K562 (cell line): ENCODE results near the gene TSKS. TPM values are rescaled to one million over a fixed set of nuclear protein-coding genes. Genes with fewer than 3 reads are reported as not detected.
A peak's percentile ranks its signal among the peaks of the same experiment; 100 is the strongest.

Source experiments
- ATAC-seq: fragments of 200-7000 bp; cut with Tn5 transposase; 3 replicates; pipeline ENCODE4 v1.9.1; 2020; ENCODE audit warnings: moderate library complexity
- BruUV-seq: library from RNA; stranded (reverse); fragments of 400-500 nt; replicated peaks from 2 replicates; lab custom pipeline; 2021; lab: Mats Ljungman, UMichigan
- CTCF ChIA-PET: fragments of 300-600 bp; formaldehyde crosslinking; extraction: SDS; loops from one replicate; lab custom pipeline; 2021; ENCODE audit warnings: low intra/inter-chr PET ratio; lab: Yijun Ruan, JAX
- POLR2A ChIA-PET: fragments of 300-600, 350-650 bp; sonication (Branson Sonifier 250); formaldehyde crosslinking; extraction: SDS; loops from one replicate; lab custom pipeline; 2021; ENCODE audit warnings: antibody characterized with exemption, inconsistent platforms; lab: Yijun Ruan, JAX
- DNase-seq, 4 experiments: peaks; one replicate each; pipeline versions ENCODE4 v3.0.0 to v3.0.0-alpha.2; 2011 to 2018; ENCODE audit warnings: low spot score in 3 of 4, mixed read lengths in 3 of 4; ENCODE audit errors: extremely low read depth in 1 of 4
- FAIRE-seq: peaks from 2 replicates; lab custom pipeline; 2011; peaks lifted over from hg19 to GRCh38; lab: Jason Lieb, UNC
- H2AFZ ChIP-seq: 2 replicates; pipeline ENCODE4 v1.6.0; 2011; ENCODE audit warnings: low read depth, low read length, control low read depth, inconsistent platforms
- H3K27ac ChIP-seq: fragments of 200-600 bp; 3 replicates; pipeline ENCODE4 v1.8.0; 2011; ENCODE audit warnings: low read depth, mild to moderate bottlenecking, control low read depth, inconsistent platforms, low read length, moderate library complexity, mixed read lengths; ENCODE audit errors: extremely low read depth
- H3K27me3 ChIP-seq, 2 experiments: fragments of 300-600 bp in 1 of 2; 2 replicates in 1 of 2; 3 replicates in 1 of 2; pipeline versions ENCODE4 v1.6.0 to v1.8.0; 2011; ENCODE audit warnings: inconsistent platforms in 2 of 2, low read length in 2 of 2, mild to moderate bottlenecking in 1 of 2, mixed read lengths in 1 of 2, moderate library complexity in 1 of 2; ENCODE audit not compliant: control insufficient read depth in 2 of 2, insufficient read depth in 2 of 2
- H3K36me3 ChIP-seq: fragments of 300-600 bp; 3 replicates; pipeline ENCODE4 v1.8.0; 2011; ENCODE audit warnings: mild to moderate bottlenecking, low read length, inconsistent platforms; ENCODE audit not compliant: control insufficient read depth, insufficient read depth
- H3K4me1 ChIP-seq, 2 experiments: fragments of 200-600 bp in 1 of 2; replicated peaks in 1 of 2; 2 replicates in 1 of 2; 3 replicates in 1 of 2; pipeline versions ENCODE4 v1.5.1 to v1.8.0; 2011; ENCODE audit warnings: inconsistent platforms in 2 of 2, low read length in 2 of 2, mild to moderate bottlenecking in 1 of 2, mixed read lengths in 1 of 2, moderate library complexity in 1 of 2; ENCODE audit not compliant: control insufficient read depth in 2 of 2, insufficient read depth in 2 of 2
- H3K4me2 ChIP-seq: 2 replicates; pipeline ENCODE4 v1.6.1; 2011; ENCODE audit warnings: low read length, control low read depth, inconsistent platforms, mixed read lengths; ENCODE audit not compliant: insufficient read depth
- H3K4me3 ChIP-seq: fragments of 200-600 bp; sonication (generic), shearing (Covaris generic); 2 replicates; pipeline ENCODE4 v1.5.1; 2016; ENCODE audit warnings: control low read depth, inconsistent platforms
- H3K79me2 ChIP-seq: fragments of 200-600 bp; 3 replicates; pipeline ENCODE4 v1.8.0; 2011; ENCODE audit warnings: low read length, inconsistent platforms; ENCODE audit not compliant: control insufficient read depth, insufficient read depth
- H3K9ac ChIP-seq, 2 experiments: 2 replicates each; pipeline versions ENCODE4 v1.6.0 to v1.6.1; 2011; ENCODE audit warnings: low read depth in 2 of 2, low read length in 2 of 2, control low read depth in 1 of 2, inconsistent platforms in 1 of 2, mild to moderate bottlenecking in 1 of 2, mixed read lengths in 1 of 2; ENCODE audit not compliant: insufficient read depth in 1 of 2
- H3K9me1 ChIP-seq: one replicate; pipeline ENCODE4 v1.6.0; 2011; ENCODE audit warnings: inconsistent platforms, mild to moderate bottlenecking, low read length, moderate library complexity; ENCODE audit not compliant: control insufficient read depth, insufficient read depth
- H3K9me3 ChIP-seq: replicated peaks from 2 replicates; pipeline ENCODE4 v1.5.1; 2011; ENCODE audit warnings: low read depth, low read length, inconsistent platforms; ENCODE audit not compliant: control insufficient read depth, insufficient read depth
- H4K20me1 ChIP-seq: replicated peaks from 2 replicates; pipeline ENCODE4 v1.6.1; 2011; ENCODE audit warnings: low read length, inconsistent platforms, mixed read lengths; ENCODE audit not compliant: control insufficient read depth, insufficient read depth
- DLX4 ChIP-seq: fragments of 250-450 bp; sonication (Bioruptor Pico); IDR thresholded peaks from 2 replicates; pipeline ENCODE4 v1.6.1; 2021; ENCODE audit warnings: mild to moderate bottlenecking
- GTF2F1 ChIP-seq: IDR thresholded peaks from 2 replicates; pipeline ENCODE4 v1.6.1; 2011; ENCODE audit warnings: low read depth, low read length, improper control_type of control experiment
- L3MBTL2 ChIP-seq: fragments of 450-650 bp; IDR thresholded peaks from 2 replicates; pipeline ENCODE4 v1.6.1; 2016; ENCODE audit warnings: mild to moderate bottlenecking, moderate library complexity
- WGBS: fragments of 100-300 bp; shearing (Covaris generic); methylation state at CpG from one replicate; pipeline ENCODE4 v1.1.6; 2016; ENCODE audit warnings: low coverage, mixed read lengths; ENCODE audit not compliant: insufficient coverage; ENCODE audit errors: missing lambda C conversion rate; 5-methylcytosine and 5-hydroxymethylcytosine counted together
- in situ Hi-C: fragments of 300-500 bp; cut with MboI; formaldehyde crosslinking; loops from 4 replicates; pipeline ENCODE4 v1.15.0; 2018; ENCODE audit warnings: inconsistent platforms, mixed read lengths
- intact Hi-C: fragments of 100-400 bp; cut with micrococcal nuclease; formaldehyde crosslinking; loops from 2 replicates; pipeline ENCODE4 v1.14.2; 2022
- polyA plus RNA-seq, 8 experiments: library from polyadenylated mRNA; depleted of rRNA in 4 of 8; stranded (reverse) in 5 of 8; unstranded in 3 of 8; fragments of >200 nt; fragmentation: Nextera tagmentation in 2 of 8; fragmentation: Illumina TruSeq in 1 of 8; extraction: Ambion mirVana in 2 of 8; extraction: Trizol in 1 of 8; gene quantifications; 2 replicates each; pipeline versions ENCODE4 v1.2.1 to v1.2.3, GENCODE V29; 2011 to 2014; ENCODE audit warnings: inconsistent platforms in 1 of 8, missing spikeins in 1 of 8
- total RNA-seq, 7 experiments: library from RNA; depleted of rRNA in 6 of 7; stranded (reverse); fragments of >200 nt in 6 of 7; fragmentation: Illumina TruSeq in 2 of 7; extraction: Trizol in 2 of 7; gene quantifications; 2 replicates each; pipeline versions ENCODE4 v1.2.1 to v1.2.3, GENCODE V29; 2011 to 2021; ENCODE audit warnings: low replicate concordance in 1 of 7

Gene TSKS
- total and polyA plus RNA-seq, 9 of the 15 experiments (the other 6 are each of a cell fraction or from before 2014, with no cell fraction given) = 0.14 to 4.5 (median 0.80) TPM

GRCh38 chr19:49739933-49740332 is 23.2 kb downstream of the TSKS start:
- Histone ChIP-seq H3K27me3 (no peaks in the 10 kb centered on the region), H3K79me2 (no peaks in the 10 kb centered on the region), H3K9me1 (no peaks in the 10 kb centered on the region), H3K27ac (no peak overlapping the region), H3K36me3 (no peaks in the 10 kb centered on the region), H3K4me1 (peaks cover 0 to 10% of the 10 kb centered on the region in 2 experiments; a peak in 3 of 5 replicates), H2AFZ (no peak overlapping the region), H3K4me2 (no peak overlapping the region), H3K9me3 (no peaks in the 10 kb centered on the region; the same call in none of the 2 replicates), H3K9ac (no peak overlapping the region), H3K4me3 (no peak overlapping the region), H4K20me1 (no peaks in the 10 kb centered on the region)
- FAIRE-seq (peak; percentile 11), DNase-seq (no peak), ATAC-seq (no peak)
- BruUV-seq = no TSS peak
- POLR2A ChIA-PET = no interaction called here
- 85% methylated on average over 10 of the region's 10 CpGs for WGBS
- TF ChIP-seq GTF2F1 = no peak
- TF ChIP-seq L3MBTL2 = no peak
- intact Hi-C loops (no loop called here), in situ Hi-C loops (no loop called here)
- CTCF ChIA-PET = no interaction called here

- CTCF ChIA-PET = no interaction called here
- BruUV-seq = no TSS peak
- intact Hi-C loops = no loop called here
Measured at GRCh38 chr19:49739098-49739497, 24.0 kb downstream of the TSKS start.

More at GRCh38 chr19:49739098-49739497, 24.0 kb downstream of the TSKS start:
- POLR2A ChIA-PET = interaction anchor here (0.7 kb wide), 1 partner anchor 19 kb away, joined by 3 read pairs; no protein-coding TSS in a partner anchor
- TF ChIP-seq DLX4 (CRISPR knock-in tag) = no peak
- TF ChIP-seq, all 486 proteins: peak for 0
- no peak for DNase-seq
- no peaks in the 10 kb centered on the region for H3K36me3 ChIP-seq
- no peak overlapping the region for H3K4me3 ChIP-seq
- H3K27me3 ChIP-seq = no peaks in the 10 kb centered on the region
- in situ Hi-C loops = no loop called here
- H4K20me1 ChIP-seq = no peaks in the 10 kb centered on the region
- H3K27ac ChIP-seq = no peak overlapping the region
- H3K9me3 ChIP-seq = no peaks in the 10 kb centered on the region; the same call in 1 of the 2 replicates
- no peak overlapping the region for H2AFZ ChIP-seq
- peaks cover 0 to 9% of the 10 kb centered on the region in 2 experiments; a peak in 3 of 5 replicates for H3K4me1 ChIP-seq
- no peaks in the 10 kb centered on the region for H3K79me2 ChIP-seq
- H3K9me1 ChIP-seq = no peaks in the 10 kb centered on the region
- no peak for FAIRE-seq
- WGBS = 6% methylated on average over 1 of the region's 1 CpG
- no peak overlapping the region for H3K4me2 ChIP-seq
- ATAC-seq = no peak
- H3K9ac ChIP-seq = no peak overlapping the region
